ENCODE measurements around the gene ATXN3.

DNA sequence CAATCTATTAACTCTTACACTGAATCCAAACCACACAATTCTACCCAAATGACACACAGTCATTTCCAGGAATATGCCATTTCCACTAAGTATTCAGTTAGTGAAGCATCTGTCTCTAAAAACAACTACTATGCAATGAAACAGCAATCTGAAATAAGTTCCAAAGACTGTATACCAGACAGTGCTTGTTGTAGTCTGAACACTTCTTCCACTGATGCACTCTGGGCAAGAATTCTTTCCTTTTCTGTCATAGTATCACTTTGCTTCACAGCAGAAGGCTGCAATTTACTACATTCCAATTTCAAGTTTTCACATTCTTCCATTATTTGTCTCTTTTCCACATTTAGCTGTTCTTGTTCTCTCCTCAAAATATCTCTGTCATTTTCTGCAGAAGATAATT, 92.3 kb downstream of the ATXN3 start:
- TF ChIP-seq, protein P1, sequence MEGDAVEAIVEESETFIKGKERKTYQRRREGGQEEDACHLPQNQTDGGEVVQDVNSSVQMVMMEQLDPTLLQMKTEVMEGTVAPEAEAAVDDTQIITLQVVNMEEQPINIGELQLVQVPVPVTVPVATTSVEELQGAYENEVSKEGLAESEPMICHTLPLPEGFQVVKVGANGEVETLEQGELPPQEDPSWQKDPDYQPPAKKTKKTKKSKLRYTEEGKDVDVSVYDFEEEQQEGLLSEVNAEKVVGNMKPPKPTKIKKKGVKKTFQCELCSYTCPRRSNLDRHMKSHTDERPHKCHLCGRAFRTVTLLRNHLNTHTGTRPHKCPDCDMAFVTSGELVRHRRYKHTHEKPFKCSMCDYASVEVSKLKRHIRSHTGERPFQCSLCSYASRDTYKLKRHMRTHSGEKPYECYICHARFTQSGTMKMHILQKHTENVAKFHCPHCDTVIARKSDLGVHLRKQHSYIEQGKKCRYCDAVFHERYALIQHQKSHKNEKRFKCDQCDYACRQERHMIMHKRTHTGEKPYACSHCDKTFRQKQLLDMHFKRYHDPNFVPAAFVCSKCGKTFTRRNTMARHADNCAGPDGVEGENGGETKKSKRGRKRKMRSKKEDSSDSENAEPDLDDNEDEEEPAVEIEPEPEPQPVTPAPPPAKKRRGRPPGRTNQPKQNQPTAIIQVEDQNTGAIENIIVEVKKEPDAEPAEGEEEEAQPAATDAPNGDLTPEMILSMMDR (optimal IDR thresholded peaks at IDR 0.05 in 1 of 3, IDR thresholded peaks at IDR 0.05 in 1 of 3, conservative IDR thresholded peaks at IDR 0.05 in 1 of 3; ENCODE audit: extremely low read depth in 1 of 3, insufficient read depth in 2 of 3, low read length in 3 of 3) = no peak
- TF ChIP-seq EZH2 (IDR thresholded peaks at IDR 0.05; ENCODE audit: low read length) = no peak

All from keratinocyte (primary cell).